Right hindlimb (tissue), 1 donor: Measurements from ENCODE around the gene SUZ12.
A peak's percentile ranks its signal among the peaks of the same experiment; 100 is the strongest.
"Not testable (repeated sequence)": the region's sequence is repeated elsewhere in the genome, so short reads cannot be mapped to it uniquely, and the experiment has no call there.

Experiments used
- DNase-seq: peaks from one replicate; pipeline ENCODE4 v3.0.0-alpha.2; 2018

SUZ12 gene

GRCh38 chr17:31964131-31964530 is 27.3 kb downstream of the SUZ12 start:
- DNase-seq = not testable (repeated sequence)

- no peak for DNase-seq
These were observed 30.8 kb downstream of the SUZ12 start for GRCh38 chr17:31967648-31968047.

GRCh38 chr17:31970416-31970815 is 33.6 kb downstream of the SUZ12 start:
- DNase-seq = not testable (repeated sequence)

- not testable (repeated sequence) for DNase-seq
These were observed 37.7 kb downstream of the SUZ12 start for GRCh38 chr17:31974269-31975071.

GRCh38 chr17:31975391-31975790 is 38.6 kb downstream of the SUZ12 start:
- DNase-seq = not testable (repeated sequence)

GRCh38 chr17:31991821-31992220 is 55.0 kb downstream of the SUZ12 start:
- not testable (repeated sequence) for DNase-seq

- no peak for DNase-seq
These were observed 60.2 kb downstream of the SUZ12 start for GRCh38 chr17:31997005-31997404.

- peak; percentile 93 for DNase-seq
These were observed 70.2 kb downstream of the SUZ12 start, which contains the start of gene LRRC37B for GRCh38 chr17:32006957-32007462. TSS of gene LRRC37B (plus strand) at chr17:32007383. CDS start at chr17:32021393, 14,010 bp downstream.

GRCh38 chr17:32007463-32008298 is 70.9 kb downstream of the SUZ12 start:
- DNase-seq = peak; percentile 56

GRCh38 chr17:32009262-32009542 is 72.4 kb downstream of the SUZ12 start:
- no peak for DNase-seq

GRCh38 chr17:32010114-32010513 is 73.3 kb downstream of the SUZ12 start:
- no peak for DNase-seq

- DNase-seq = no peak
These were observed 78.6 kb downstream of the SUZ12 start for GRCh38 chr17:32015245-32016013.

- no peak for DNase-seq
These were observed 79.4 kb downstream of the SUZ12 start for GRCh38 chr17:32016231-32016630.

GRCh38 chr17:32019228-32019627 is 82.4 kb downstream of the SUZ12 start:
- no peak for DNase-seq

- DNase-seq = no peak
These were observed 84.3 kb downstream of the SUZ12 start for GRCh38 chr17:32020943-32021614.

- DNase-seq = no peak
These were observed 84.8 kb downstream of the SUZ12 start for GRCh38 chr17:32021615-32021955.

GRCh38 chr17:32022554-32022953 is 85.7 kb downstream of the SUZ12 start:
- not testable (repeated sequence) for DNase-seq

GRCh38 chr17:32027271-32027670 is 90.5 kb downstream of the SUZ12 start:
- DNase-seq = not testable (repeated sequence)

- no peak for DNase-seq
These were observed 96.4 kb downstream of the SUZ12 start for GRCh38 chr17:32033223-32033622.

- DNase-seq = not testable (repeated sequence)
These were observed 97.0 kb downstream of the SUZ12 start for GRCh38 chr17:32033812-32034211.

- not testable (repeated sequence) for DNase-seq
These were observed 103.4 kb downstream of the SUZ12 start for GRCh38 chr17:32040246-32040645.

GRCh38 chr17:32041306-32041875 is 104.6 kb downstream of the SUZ12 start:
- DNase-seq = not testable (repeated sequence)
